HG03064 (cell line): Measurements from ENCODE around the gene SCGB2B2.
"Not testable (repeated sequence)": the region's sequence is repeated elsewhere in the genome, so short reads cannot be mapped to it uniquely, and the experiment has no call there.

Experiments
- ATAC-seq: cut with Tn5 transposase; IDR thresholded peaks from one replicate; pipeline ENCODE4 v1.9.1; 2021; ENCODE audit warnings: low read depth; ENCODE audit not compliant: unreplicated experiment

Gene SCGB2B2

DNA sequence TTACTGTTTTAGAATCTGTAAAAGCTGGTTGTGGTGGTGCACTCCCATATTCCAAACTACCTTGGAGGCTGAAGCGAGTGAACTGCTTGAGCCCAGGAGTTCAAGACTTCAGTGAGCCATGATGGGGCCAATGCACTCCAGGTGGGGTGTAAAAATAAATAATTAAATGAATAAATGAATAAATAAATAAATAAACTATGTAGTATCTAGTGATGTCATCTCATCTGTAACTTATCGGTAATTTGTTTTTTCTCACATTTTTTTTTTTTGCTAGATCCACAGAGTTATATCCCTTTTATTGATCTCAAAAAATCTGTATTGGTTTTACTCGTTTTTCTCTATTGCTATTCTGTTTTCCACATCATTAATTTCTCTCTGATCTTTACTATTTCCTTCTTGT lies 5.0 kb downstream of the SCGB2B2 start:
- ATAC-seq: no peak

DNA sequence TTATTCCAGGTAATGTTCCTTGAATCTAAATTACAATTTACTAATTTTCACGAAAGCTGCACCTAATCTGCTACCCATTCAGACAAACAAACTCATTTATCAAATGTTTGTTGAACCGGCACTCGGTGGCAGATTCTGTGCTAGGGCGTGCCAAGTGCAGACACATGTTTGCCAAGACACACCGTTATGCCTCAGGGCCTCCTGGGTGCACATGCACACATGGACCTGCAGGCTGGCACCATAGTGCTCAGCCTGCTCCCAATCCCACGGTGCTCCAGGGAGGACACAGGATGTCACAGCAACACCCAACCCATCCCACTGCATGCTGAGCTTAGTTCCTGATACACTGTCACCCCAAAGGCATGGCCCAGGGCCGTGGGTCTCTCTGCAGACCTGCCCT lies 7.7 kb downstream of the SCGB2B2 start:
- ATAC-seq: no peak

DNA sequence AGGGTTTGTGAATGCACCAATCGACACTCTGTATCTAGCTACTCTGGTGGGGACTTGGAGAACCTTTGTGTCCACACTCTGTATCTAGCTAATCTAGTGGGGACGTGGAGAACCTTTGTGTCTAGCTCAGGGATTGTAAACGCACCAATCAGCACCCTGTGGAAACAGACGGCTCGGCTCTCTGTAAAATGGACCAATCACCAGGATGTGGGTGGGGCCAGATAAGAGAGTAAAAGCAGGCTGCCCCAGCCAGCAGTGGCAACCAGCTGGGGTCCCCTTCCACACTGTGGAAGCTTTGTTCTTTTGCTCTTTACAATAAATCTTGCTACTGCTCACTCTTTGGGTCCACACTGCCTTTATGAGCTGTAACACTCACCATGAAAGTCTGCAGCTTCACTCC lies 8.3 kb downstream of the SCGB2B2 start:
- not testable (repeated sequence) for ATAC-seq

DNA sequence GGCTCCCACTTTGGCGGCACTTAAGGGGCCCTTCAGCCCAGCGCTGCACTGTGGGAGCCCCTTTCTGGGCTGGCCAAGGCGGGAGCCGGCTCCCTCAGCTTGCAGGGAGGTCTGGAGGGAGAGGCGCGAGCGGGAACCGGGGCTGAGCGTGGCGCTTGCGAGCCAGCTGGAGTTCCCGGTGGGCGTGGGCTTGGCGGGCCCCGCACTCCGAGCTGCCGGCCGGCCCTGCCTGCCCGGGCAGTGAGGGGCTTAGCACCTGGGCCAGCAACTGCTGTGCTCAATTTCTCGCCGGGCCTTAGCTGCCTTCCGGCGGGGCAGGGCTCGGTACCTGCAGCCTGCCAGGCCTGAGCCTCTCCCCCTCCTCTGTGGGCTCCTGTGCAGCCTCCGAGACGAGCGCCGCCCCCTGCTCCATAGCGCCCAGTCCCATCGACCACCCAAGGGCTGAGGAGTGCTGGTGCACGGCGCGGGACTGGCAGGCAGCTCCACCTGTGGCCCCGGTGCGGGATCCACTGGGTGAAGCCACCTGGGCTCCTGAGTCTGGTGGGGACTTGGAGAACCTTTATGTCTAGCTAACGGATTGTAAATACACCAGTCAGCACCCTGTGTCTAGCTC lies 8.8 kb downstream of the SCGB2B2 start:
- ATAC-seq: not testable (repeated sequence)

DNA sequence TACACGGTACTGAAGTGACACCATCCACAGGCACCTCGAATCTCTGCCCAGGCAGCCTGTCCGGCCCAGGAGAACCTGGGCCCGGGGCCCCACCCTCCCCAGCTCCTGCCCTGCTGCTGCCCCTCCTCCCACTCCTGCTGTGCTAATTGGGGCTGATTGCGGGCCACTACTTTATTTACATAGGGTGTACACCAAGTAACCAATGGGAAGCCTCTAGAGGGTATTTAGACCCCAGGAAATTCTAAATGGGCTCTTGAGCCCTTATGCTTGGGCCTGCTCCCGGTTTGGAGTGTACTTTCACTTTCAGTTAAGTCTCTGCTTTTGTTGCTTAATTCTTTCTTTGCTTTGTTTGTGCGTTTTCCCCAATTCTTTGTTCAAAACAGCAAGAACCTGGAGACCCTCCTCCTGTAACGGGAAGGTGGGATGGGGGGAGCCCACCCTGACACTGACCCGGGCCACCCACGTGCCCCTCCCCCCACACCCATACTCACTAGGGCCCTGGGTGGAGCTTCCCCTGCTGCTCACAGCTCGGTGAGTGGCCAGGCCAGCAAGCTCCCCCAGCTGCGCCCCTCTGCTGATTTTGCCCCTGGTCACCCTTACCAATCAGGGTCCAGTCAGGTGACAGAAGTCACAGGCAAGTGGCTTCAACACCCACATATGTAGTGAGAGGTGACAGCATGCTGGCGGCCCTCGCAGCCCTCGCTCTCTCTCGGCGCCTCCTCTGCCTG lies 9.4 kb downstream of the SCGB2B2 start:
- ATAC-seq: no peak

DNA sequence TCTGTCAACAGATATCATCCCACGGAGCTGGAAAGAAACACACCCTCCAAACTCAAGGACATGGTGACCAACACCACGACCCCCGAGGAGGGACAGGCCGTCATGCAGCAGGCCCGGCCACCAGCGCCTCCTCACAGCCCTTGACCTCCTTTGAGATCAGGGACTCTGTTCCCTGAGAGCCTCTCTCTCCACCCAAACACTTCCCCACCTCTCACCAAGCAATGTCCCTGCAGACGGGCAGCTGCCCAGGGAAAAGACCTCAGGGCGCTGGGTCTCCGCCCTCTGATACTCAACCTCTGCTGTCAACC lies 10.0 kb downstream of the SCGB2B2 start:
- ATAC-seq: no peak

DNA sequence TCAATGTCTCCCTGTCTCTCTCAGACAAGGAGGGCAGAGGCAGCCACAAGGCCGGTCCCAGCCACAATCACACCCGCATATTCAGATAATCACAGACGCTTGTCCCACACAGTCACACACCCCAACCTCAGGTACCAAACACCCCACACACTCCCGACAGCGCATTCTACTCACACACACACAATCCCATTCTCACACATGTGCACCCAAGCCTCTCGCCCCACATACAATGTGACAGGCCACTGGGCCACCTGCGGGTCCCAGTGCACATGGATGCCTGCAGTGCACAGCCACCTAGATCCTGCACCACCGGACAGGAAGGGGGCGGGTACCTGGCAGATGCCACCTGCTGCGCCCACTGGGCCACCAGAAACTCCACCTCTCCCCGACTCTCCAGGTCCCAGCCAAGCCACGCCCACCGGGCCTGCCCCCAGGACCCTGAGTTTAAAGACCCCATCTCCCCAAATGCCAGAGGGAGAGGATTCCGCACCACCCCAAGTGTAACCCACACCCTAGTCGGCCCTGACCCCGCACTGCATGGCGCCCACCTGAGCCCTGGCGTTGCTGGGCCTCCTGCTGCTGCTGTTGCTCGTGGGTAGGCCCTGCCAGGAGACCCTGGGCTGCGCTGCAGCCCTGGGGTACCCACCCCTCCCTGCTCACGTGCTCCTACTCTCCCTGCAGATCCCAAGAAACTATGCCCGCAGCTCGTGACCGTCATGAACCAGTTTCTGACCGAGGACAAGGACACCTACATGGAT lies 10.6 kb downstream of the SCGB2B2 start:
- ATAC-seq: no peak

DNA sequence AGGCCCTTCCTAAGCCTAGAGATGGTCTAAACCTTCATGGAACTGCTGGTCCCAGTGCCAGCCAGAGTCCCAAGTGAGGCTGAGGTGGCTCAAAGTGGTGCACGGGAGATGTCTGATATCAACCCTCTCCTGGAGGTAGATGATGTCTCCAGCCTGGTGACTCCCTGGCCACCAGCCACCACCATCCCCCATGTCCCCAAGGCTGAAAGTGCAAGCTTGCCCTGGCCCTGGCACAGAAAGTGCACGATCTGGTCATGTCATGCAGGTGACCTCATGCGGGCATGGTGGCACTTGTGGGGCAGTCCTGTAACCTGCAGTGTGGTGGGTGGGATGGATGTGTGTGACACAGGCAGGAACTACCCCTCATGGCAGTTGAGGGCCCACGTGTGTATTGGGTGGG lies 11.7 kb downstream of the SCGB2B2 start:
- not testable (repeated sequence) for ATAC-seq

DNA sequence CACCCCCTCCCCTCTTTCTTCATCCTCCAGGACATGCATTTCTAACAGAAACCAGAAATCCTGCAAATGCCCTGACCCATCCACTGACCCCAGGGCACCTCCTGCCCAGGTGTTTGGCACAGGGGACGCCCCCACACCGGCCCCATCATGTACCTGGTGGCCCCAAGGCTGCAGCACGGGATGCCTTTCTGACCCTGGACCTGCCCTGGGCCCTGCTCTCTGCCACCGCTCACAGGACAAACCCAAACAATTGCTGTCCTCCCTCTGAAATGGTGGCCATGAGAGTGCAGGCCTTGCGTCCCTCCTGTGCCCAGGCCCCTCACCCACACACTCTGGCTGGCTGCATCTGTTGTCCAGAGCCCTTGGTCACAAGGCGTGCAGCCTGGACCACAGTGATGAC lies 12.1 kb downstream of the SCGB2B2 start:
- no peak for ATAC-seq

DNA sequence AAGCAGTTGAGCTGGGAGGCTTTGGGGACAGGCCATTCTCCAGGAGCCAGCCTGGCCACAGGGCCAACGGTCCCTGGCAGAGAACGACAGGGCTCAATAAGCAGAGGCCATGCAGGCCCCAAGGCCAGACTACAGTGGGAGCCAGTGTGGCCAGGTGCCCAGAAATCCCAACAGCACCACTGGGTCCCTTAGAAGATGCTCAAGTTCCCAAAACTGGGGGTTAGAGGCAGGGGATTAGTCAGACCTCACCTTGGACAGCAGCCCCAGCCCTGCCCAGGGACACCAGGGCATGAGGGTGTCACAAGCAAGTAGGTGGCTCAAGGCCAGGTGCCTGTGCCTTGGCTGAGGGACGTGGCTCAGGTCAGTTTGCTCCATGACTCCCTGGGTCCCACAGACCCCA lies 12.8 kb downstream of the SCGB2B2 start:
- no peak for ATAC-seq

DNA sequence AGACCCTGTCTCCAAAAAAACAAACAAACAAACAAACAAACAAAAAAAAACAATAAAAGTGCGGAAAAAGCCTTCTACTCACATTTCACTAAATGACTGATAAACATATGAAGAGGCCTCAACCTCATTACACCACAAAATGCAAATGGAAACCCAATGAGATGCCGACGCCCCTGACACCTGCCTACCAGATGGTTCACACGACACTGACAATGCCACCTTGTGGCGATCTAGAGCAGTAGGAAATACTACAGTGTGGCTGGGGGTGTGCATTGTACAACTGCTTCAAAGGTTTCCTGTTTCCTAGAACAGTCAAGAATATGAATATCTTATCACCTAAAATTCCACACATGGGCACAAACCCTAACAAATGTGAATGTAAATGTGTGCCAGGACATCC lies 14.0 kb downstream of the SCGB2B2 start:
- no peak for ATAC-seq

DNA sequence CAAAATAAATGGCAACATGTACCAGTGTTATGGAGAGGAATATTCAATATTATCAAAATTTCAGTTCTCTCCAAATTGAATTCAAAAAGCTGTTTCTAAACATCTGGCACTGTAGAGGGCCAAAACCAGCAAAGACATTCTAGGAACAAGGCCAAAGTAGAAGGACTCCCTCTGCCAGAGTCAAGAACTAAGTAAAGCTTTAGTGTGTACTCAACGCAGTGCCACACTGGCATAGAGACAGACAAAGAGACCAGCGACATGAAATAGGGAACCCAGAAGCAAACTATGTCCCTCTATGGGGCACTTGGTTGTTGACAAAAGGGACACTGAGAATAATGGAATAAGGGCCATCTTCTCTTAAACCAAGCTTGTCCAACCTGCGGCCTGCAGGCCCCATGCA lies 15.6 kb downstream of the SCGB2B2 start:
- no peak for ATAC-seq

DNA sequence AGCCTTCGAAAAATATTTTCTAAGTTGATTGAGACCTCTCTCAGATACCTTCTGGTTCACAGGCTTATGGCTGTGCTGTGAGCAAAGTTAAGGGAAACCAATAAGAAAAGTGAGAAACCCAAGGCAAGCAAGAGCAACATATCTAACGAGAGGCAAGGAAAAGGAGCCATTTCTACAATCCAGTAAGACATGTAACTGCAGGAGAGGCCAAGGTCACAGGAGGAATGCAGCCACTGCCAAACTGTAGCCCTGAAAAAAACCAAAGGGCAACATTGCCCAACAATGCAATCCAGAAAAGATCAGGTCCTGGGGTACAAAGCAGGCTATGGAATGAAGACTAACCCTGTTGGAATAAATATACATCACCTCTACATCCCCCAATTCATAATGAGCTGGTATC lies 21.3 kb downstream of the SCGB2B2 start:
- ATAC-seq: no peak

DNA sequence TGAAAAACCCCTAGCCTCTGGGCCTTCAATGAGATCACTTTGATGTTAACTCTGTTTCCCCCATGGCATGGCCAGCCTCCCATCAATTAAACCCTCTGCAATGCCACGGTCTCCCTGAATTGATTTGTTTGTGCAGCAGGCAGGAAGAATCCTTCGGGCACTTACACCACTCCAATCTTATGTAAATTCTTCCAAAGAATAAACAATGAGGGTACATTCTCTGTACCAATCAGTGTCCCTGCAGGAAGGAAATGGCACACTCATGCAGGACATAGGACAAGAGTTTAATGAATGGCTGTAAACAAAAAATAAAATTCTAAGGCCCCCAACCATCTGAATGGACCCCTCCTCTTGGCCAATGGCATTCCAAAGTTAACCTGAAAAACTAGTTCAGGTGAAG lies 22.2 kb downstream of the SCGB2B2 start:
- no peak for ATAC-seq

DNA sequence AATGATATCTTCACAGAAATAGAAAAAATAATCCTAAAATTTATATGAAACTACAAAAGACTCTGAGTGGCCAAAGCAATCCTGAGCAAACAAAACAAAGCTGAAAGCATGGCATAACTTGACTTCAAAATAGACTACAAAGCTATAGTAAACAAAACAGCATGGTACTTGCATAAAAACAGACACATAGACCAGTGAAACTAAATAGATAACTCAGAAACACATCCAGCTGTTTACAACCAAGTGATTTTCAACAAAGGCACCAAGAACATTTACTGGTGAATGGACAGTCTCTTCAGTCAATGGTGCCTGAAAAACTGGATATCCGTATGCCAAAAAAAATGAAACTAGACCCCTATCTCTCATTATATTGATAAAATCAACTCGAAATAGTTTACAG lies 25.2 kb downstream of the SCGB2B2 start:
- ATAC-seq: no peak

DNA sequence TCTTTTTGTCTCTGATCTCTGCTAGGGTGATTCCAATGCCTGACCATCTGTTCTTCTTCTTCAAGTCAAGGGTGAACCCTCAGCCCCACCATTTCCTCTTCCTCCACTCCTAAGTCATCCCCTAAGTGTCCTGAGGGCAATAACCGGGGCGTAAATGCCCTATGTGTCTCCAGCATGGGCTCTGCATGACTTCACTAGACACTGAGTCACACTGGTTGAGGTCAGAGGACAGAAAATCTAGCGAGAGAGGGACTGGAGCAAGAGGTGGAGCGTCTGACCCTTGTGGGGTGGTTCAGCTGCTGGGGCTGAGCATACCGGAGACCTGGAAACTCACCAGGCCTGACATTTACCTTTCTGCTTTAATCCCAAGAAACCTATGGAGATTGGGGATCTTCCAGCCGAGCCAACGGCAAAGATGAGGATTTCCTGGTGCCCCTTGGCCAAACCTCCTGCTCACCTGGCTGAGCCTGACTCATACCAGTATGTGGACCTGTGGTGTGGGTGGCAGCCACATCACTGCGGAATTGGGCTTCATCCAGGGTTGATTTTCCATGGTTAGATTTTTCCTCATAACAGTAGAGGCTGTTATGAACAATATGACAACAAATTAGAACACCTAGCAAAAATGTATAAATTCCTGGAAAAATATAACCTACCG lies 26.9 kb downstream of the SCGB2B2 start:
- ATAC-seq: no peak

DNA sequence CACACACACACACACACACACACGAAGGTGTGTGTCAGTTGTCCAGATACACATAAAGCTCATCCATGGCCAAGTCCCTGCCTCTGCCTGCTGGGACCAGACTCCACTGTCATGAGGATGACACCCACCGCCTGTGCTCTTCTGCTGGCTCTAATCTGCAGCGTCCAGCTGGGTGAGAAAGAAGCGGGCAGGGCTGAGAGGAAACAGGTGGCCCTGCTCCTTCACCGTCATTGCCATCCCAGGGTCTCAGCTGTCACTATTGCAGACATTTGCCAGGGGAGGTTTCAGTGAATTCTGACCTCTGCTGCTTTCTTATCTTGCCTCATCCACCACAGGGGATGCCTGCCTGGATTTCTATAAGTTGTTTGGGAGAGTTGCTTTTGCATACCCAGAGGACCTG lies 31.4 kb downstream of the SCGB2B2 start:
- no peak for ATAC-seq

DNA sequence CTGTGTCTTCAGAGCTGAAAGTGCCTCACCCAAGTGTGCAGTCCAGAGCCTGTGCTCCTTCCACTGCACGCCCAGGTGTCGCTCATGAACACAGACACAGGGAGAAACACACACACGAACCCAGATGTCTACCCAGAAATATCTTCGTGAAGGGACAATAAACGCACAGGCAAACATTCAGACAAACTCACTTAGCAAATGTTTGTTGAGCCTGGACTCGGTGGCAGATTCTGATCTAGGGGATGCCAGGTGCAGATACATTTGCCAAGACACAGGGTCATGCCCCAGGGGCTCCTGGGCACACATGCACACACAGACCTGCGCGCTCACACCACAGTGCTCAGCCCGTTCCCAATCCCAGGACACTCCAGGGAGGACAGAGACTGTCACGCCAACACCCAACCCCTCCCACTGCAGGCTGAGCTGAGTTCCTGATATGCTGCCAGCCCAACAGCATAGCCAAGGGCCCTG lies 31.9 kb downstream of the SCGB2B2 start:
- ATAC-seq: no peak

DNA sequence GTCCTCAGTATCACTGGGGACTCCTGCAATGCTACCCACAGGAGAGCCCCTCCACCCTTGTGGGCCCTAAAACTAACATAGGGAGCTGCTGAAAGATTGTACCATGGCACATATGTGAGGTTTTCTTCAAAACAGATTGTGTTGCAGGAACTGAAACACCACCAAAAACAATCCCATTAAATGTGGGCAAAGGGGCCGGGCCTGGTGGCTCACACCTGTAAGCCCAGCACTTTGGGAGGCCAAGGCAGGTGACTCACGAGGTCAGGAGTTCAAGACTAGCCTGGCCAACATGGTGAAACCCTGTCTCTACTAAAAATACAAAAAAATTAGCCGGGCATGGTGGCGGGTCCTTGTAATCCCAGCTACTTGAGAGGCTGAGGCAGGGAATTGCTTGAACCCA lies 34.7 kb downstream of the SCGB2B2 start:
- ATAC-seq: no peak

DNA sequence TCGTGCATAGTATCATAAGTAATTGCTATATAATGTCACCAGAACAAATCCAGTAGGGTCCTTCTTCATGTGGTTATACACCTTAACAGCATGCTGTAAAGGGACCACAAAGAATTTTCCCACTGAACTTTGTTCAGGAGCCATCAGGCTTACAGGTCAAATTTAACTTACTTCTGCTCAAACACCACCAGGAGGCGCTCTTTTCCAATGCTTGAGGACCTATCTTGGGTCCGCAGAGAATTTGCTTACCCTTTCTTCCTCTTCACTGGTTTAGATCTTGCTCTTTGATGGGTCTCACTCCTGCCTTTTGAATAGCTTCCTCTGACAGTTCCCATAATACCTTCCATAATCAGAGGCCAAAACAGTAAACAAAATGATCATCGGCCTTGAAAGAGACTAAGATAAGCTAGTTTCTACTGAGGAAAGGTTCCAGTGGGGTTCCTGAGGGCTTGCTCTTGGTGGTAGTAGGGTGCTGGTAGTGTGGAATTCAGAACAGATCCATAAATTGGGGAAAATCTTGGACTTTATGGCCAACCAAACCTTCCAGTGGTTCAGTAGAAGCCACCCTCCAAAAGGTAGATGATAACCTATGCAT lies 37.4 kb downstream of the SCGB2B2 start:
- no peak for ATAC-seq

DNA sequence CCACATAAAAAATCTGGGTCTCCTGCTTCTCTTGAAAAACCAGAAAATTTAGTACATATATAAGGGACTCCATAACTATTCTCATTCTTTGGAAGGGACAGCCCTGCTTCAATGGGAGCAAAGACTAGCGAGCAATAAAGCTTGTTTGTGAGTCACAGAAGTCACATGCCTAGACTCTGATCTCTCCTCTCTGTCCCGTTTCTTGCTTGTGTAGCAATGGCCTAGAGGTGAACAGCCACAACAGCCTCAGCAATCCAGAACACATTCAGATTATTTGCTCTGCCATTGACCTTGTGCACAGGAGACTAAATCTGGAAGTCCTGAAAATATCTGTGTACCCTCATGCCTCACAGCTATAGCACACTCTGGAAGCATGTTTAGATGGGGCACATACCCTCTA lies 43.2 kb downstream of the SCGB2B2 start:
- ATAC-seq: no peak
